Activated B cell treated with CpG ODN at 0.5 μM for 24 hours (primary cell): ENCODE measurements around the gene OR10H3. TPM values are rescaled to one million over a fixed set of nuclear protein-coding genes. Genes with fewer than 3 reads are reported as not detected.
"Not testable (repeated sequence)": the region's sequence is repeated elsewhere in the genome, so short reads cannot be mapped to it uniquely, and the experiment has no call there.

Experiments
- ATAC-seq: fragments of 200-7000 bp; cut with Tn5 transposase; one replicate; pipeline ENCODE4 v1.10.0; 2021; ENCODE audit warnings: low read depth, mild to moderate bottlenecking, moderate library complexity
- CTCF ChIA-PET: fragments of 350-600 bp; sonication (Branson Sonifier 250); formaldehyde crosslinking; loops from one replicate; lab custom pipeline; 2021; ENCODE audit warnings: antibody characterized with exemption; lab: Charles Lee
- POLR2A ChIA-PET: fragments of 350-600 bp; sonication (Branson Sonifier 250); formaldehyde crosslinking; loops from one replicate; lab custom pipeline; 2021; ENCODE audit warnings: antibody characterized with exemption; lab: Charles Lee
- DNase-seq: peaks from one replicate; pipeline ENCODE4 v3.0.0; 2022
- H3K27ac Mint-ChIP-seq: one replicate; pipeline ENCODE4 v1.8.0; 2020; ENCODE audit warnings: mixed read lengths
- H3K27me3 Mint-ChIP-seq: one replicate; pipeline ENCODE4 v1.8.0; 2021; ENCODE audit warnings: mixed read lengths
- H3K36me3 Mint-ChIP-seq: one replicate; pipeline ENCODE4 v1.8.0; 2021; ENCODE audit warnings: low read depth, mixed read lengths
- H3K4me1 Mint-ChIP-seq: one replicate; pipeline ENCODE4 v1.8.0; 2021; ENCODE audit warnings: mixed read lengths
- H3K4me3 Mint-ChIP-seq: one replicate; pipeline ENCODE4 v1.8.0; 2020; ENCODE audit warnings: mild to moderate bottlenecking, mixed read lengths
- H3K9me3 Mint-ChIP-seq: one replicate; pipeline ENCODE4 v1.8.0; 2020; ENCODE audit warnings: mixed read lengths
- intact Hi-C: fragments of 100-400 bp; cut with micrococcal nuclease; formaldehyde crosslinking; loops from one replicate; pipeline ENCODE4 v1.15.1; 2024
- total RNA-seq: library from RNA; stranded (reverse); gene quantifications from 2 replicates; pipeline ENCODE4 v1.2.3, GENCODE V29; 2022
- TF ChIP-seq, protein P1 (sequence below): fragments of 200-600 bp; IDR thresholded peaks from one replicate; pipeline ENCODE4 v1.8.0; 2022; ENCODE audit warnings: antibody characterized with exemption, mild to moderate bottlenecking

OR10H3 gene
- total RNA-seq, 1 donor from 2014 or later = not detected

DNA sequence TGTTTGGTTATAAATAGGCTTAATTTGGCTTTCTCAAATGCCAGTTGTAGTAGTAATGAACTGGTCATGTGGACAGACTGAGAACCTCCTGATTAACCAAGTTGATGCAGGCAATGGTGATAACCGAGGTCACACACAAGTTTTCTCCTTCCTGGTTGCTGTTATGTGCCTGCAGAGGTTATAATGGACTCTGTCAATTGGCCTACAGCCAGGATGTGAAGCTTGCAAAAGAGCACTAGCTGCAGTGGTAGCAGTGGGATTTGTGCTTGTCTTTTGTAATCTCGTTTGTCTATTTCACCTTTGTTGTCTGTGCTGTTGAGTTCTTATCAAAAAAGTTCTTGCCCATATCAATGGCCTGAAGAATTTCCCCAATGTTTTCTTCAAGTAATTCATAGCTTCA lies 20.6 kb downstream of the OR10H3 start:
- Mint-ChIP-seq H3K36me3 (no peaks in the 10 kb centered on the region), H3K9me3 (peaks cover 5% of the 10 kb centered on the region), H3K4me3 (no peak overlapping the region), H3K27ac (no peak overlapping the region), H3K27me3 (peaks cover 46% of the 10 kb centered on the region), H3K4me1 (no peaks in the 10 kb centered on the region)
- intact Hi-C loops = no loop called here
- DNase-seq (no peak), ATAC-seq (no peak)
- ChIA-PET CTCF (no interaction called here), POLR2A (no interaction called here)
- TF ChIP-seq, protein P1, sequence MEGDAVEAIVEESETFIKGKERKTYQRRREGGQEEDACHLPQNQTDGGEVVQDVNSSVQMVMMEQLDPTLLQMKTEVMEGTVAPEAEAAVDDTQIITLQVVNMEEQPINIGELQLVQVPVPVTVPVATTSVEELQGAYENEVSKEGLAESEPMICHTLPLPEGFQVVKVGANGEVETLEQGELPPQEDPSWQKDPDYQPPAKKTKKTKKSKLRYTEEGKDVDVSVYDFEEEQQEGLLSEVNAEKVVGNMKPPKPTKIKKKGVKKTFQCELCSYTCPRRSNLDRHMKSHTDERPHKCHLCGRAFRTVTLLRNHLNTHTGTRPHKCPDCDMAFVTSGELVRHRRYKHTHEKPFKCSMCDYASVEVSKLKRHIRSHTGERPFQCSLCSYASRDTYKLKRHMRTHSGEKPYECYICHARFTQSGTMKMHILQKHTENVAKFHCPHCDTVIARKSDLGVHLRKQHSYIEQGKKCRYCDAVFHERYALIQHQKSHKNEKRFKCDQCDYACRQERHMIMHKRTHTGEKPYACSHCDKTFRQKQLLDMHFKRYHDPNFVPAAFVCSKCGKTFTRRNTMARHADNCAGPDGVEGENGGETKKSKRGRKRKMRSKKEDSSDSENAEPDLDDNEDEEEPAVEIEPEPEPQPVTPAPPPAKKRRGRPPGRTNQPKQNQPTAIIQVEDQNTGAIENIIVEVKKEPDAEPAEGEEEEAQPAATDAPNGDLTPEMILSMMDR = no peak

DNA sequence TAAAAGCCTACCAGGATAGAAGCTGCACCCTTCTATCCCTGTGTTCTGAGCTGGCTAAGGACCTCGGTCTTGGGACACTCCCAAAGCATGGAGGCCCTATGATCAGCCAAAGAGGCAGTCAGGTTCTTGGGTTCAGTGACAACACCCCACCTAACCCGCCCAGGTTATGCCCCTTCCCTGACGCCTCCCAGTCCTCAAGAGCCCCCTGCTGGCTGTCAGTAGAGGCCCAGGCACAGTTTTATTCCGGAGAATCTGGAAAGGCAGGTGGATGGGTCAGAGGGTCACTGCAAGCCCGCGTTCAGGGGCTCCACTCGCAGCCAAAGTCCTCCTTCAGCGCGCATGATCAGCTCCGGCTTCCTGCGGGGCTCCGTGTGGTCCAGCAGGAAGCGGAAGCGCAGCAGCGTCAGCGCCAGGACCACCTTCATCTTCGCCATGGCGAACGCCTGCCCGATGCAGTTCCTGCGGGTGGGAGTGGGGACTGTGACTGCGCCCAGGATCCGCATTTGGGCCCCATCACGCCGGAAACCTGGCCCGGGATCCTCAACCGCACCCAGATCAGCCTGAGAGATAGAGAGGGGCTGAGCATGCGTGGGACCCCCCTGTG lies 22.3 kb downstream of the OR10H3 start:
- POLR2A ChIA-PET = no interaction called here
- intact Hi-C loops = no loop called here
- no peak for DNase-seq
- no peak overlapping the region for H3K27ac Mint-ChIP-seq
- CTCF ChIA-PET = no interaction called here
- no peak for ATAC-seq
- H3K36me3 Mint-ChIP-seq = no peaks in the 10 kb centered on the region
- H3K27me3 Mint-ChIP-seq = peaks cover 45% of the 10 kb centered on the region
- H3K4me1 Mint-ChIP-seq = no peaks in the 10 kb centered on the region
- no peak overlapping the region for H3K4me3 Mint-ChIP-seq
- TF ChIP-seq, protein P1 = no peak
- H3K9me3 Mint-ChIP-seq = peaks cover 8% of the 10 kb centered on the region

DNA sequence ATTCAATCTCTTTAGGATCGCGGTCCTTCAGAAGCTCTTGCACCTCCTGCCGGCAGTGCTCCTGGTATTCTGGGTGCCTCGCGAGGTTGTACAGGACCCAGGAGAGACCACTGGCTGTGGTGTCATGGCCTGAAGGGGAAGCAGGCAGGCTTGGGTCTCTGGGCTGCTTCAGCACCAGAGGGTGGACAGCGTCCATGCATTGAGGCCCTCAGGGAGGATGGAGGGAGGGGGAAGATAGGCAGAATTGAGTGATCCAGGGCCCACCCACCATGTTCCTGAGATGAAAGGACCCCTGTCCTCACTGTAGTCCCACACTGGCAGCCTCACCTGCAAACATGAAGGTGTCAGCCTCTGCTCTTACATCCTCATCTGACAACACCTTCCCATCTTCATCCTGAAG lies 31.8 kb downstream of the OR10H3 start:
- POLR2A ChIA-PET = no interaction called here
- ATAC-seq (no peak), DNase-seq (no peak)
- peaks cover 38% of the 10 kb centered on the region for H3K27me3 Mint-ChIP-seq
- intact Hi-C loops = no loop called here
- CTCF ChIA-PET = no interaction called here
- no peak overlapping the region for H3K27ac Mint-ChIP-seq
- H3K4me1 Mint-ChIP-seq = no peaks in the 10 kb centered on the region
- H3K9me3 Mint-ChIP-seq = peaks cover 2% of the 10 kb centered on the region
- H3K4me3 Mint-ChIP-seq = no peak overlapping the region
- H3K36me3 Mint-ChIP-seq = no peaks in the 10 kb centered on the region
- TF ChIP-seq, protein P1 = no peak

DNA sequence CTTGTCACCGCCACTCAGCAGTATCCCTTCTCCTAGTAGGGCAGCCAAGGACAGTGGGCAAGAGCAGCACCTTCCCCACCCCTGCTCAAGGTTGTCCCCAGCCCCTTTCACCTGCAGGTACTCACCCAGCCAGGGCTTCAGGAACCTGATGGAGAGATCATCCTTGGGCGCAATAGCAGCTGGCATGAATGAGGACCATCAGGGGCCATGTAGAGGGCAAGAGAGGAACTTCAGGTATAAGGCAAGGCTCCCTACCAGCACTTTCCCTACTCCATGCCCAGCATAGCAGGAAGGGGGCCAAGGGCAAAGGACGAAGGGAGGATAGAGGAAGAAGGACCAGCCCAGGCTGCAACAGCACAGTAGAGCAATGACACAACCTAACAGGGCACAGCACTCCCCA lies 36.4 kb downstream of the OR10H3 start:
- H3K4me1 Mint-ChIP-seq, DNase-seq, CTCF ChIA-PET, H3K27ac Mint-ChIP-seq, intact Hi-C loops, H3K36me3 Mint-ChIP-seq, H3K9me3 Mint-ChIP-seq, H3K4me3 Mint-ChIP-seq, POLR2A ChIA-PET, ATAC-seq: not testable (repeated sequence)
- peaks cover 37% of the 10 kb centered on the region for H3K27me3 Mint-ChIP-seq

DNA sequence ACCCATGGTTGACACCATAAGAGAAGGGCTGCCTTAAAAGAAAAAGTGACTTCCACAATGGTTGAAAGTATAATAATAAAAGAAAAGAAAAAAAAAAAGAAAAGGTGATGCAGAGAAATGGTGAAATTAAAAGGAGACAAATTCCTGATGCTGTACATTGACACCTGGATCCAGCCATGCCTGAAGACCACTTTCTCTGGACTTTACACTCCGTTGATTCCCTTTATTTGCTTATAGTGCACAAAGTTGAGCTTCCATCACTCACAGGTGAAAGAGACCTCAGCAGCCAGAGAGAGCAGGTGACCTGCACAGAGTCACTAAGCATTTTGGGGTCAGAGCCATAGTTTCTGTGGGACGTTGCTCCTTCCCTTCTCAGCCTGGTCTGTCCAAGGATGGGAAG lies 37.5 kb downstream of the OR10H3 start:
- TF ChIP-seq, protein P1 = no peak
- DNase-seq = no peak
- no peaks in the 10 kb centered on the region for H3K9me3 Mint-ChIP-seq
- H3K4me3 Mint-ChIP-seq = no peak overlapping the region
- no peak overlapping the region for H3K27ac Mint-ChIP-seq
- ChIA-PET POLR2A (no interaction called here), CTCF (no interaction called here)
- intact Hi-C loops = no loop called here
- H3K36me3 Mint-ChIP-seq = no peaks in the 10 kb centered on the region
- H3K27me3 Mint-ChIP-seq = peaks cover 33% of the 10 kb centered on the region
- no peaks in the 10 kb centered on the region for H3K4me1 Mint-ChIP-seq
- ATAC-seq = no peak

DNA sequence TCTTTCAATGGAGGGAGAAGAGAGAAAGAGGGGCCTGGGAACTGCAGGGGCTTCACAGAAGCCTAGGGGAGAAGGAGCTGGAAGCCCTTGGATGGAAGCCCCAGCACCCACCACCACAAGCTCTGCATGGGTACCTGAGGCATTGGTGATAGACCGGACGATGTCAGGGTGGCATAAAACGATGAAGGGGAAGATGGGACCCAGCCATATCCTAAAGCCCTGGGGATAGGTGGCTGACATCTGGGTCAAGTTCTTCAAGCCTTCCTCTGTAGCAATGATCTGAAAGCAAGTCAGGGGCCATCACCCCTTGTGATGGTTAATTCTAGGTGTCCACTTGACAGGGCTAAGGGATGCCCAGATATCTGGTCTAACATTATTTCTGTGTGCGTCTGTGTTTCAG lies 38.5 kb downstream of the OR10H3 start:
- peaks cover 33% of the 10 kb centered on the region for H3K27me3 Mint-ChIP-seq
- no peak for ATAC-seq
- H3K4me3 Mint-ChIP-seq = no peak overlapping the region
- no peaks in the 10 kb centered on the region for H3K4me1 Mint-ChIP-seq
- no peaks in the 10 kb centered on the region for H3K9me3 Mint-ChIP-seq
- no peak for DNase-seq
- TF ChIP-seq, protein P1 = no peak
- intact Hi-C loops = no loop called here
- CTCF ChIA-PET = no interaction called here
- no peaks in the 10 kb centered on the region for H3K36me3 Mint-ChIP-seq
- POLR2A ChIA-PET = no interaction called here
- no peak overlapping the region for H3K27ac Mint-ChIP-seq
